NCI-H526 treated with DMSO at 0.1 percent for 48 hours (cell line): ENCODE measurements around the gene ERCC5.
A peak's percentile ranks its signal among the peaks of the same experiment; 100 is the strongest.

Source experiments
- DNase-seq: peaks from one replicate; lab custom pipeline; 2025; lab: John Stamatoyannopoulos, UW

ERCC5 gene

GRCh38 chr13:102845289-102845629 is 573 bp upstream of the ERCC5 start:
- no peak for DNase-seq

GRCh38 chr13:102846261-102847015 is 606 bp downstream of the ERCC5 start:
- peak; percentile 42 for DNase-seq

GRCh38 chr13:102847272-102848234 is 1.7 kb downstream of the ERCC5 start:
- DNase-seq: peak; percentile 26

- no peak for DNase-seq
Measured at GRCh38 chr13:102848956-102849355, 3.1 kb downstream of the ERCC5 start.

- DNase-seq: no peak
Measured at GRCh38 chr13:102852556-102852955, 6.7 kb downstream of the ERCC5 start.

GRCh38 chr13:102854675-102855074 is 8.8 kb downstream of the ERCC5 start:
- no peak for DNase-seq

GRCh38 chr13:102856557-102856956 is 10.7 kb downstream of the ERCC5 start:
- no peak for DNase-seq

GRCh38 chr13:102862624-102863210 is 16.9 kb downstream of the ERCC5 start:
- no peak for DNase-seq

GRCh38 chr13:102863590-102863989 is 17.8 kb downstream of the ERCC5 start:
- DNase-seq: no peak

GRCh38 chr13:102868366-102868936 is 22.6 kb downstream of the ERCC5 start:
- no peak for DNase-seq

- DNase-seq: no peak
Measured at GRCh38 chr13:102869948-102870676, 24.3 kb downstream of the ERCC5 start.

GRCh38 chr13:102870677-102871415 is 25.0 kb downstream of the ERCC5 start:
- peak; percentile 33 for DNase-seq

GRCh38 chr13:102872131-102872530 is 26.3 kb downstream of the ERCC5 start:
- DNase-seq: no peak

- DNase-seq: no peak
Measured at GRCh38 chr13:102872531-102872930, 26.7 kb downstream of the ERCC5 start.

GRCh38 chr13:102873653-102874052 is 27.8 kb downstream of the ERCC5 start:
- no peak for DNase-seq

- no peak for DNase-seq
Measured at GRCh38 chr13:102875256-102875655, 29.4 kb downstream of the ERCC5 start.

GRCh38 chr13:102877303-102877702 is 31.5 kb downstream of the ERCC5 start:
- no peak for DNase-seq

- DNase-seq: no peak
Measured at GRCh38 chr13:102878481-102878880, 32.6 kb downstream of the ERCC5 start.

- no peak for DNase-seq
Measured at GRCh38 chr13:102879793-102880499, 34.1 kb downstream of the ERCC5 start.
